ENCODE measurements around the gene KMT2E.
A peak's percentile ranks its signal among the peaks of the same experiment; 100 is the strongest.
"Not testable (repeated sequence)": the region's sequence is repeated elsewhere in the genome, so short reads cannot be mapped to it uniquely, and the experiment has no call there.

The KMT2E gene

DNA sequence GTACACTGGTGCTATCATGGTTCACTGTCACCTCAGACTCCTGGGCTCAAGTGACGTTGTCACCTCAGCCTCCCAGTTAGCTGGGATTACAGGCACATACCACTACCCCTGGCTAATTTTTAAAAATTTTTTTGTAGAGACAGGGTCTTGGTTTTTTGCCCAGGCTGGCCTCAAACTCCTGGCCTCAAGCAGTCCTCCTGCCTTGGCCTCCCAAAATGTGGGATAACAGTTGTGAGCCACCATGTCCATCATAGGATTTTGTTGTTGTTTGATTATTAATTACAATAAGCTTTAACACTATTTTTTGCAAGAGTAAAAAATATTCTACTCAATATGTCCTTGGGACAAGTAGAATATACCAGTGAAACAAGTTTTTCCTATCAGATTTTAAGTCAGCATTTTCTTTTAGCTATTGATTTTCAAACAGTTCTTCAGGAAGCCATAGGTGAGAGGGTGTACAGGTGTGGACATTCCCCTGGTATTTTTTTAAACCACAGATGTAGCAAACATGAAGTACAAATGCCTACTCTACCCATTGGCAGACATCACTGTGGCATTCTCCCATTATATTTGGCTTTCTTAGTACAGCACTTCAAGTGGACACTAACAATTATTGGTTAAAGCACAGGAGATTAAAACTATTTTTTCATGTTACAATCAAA is 18.7 kb downstream of the KMT2E start:
- no peak for DNase-seq

DNA sequence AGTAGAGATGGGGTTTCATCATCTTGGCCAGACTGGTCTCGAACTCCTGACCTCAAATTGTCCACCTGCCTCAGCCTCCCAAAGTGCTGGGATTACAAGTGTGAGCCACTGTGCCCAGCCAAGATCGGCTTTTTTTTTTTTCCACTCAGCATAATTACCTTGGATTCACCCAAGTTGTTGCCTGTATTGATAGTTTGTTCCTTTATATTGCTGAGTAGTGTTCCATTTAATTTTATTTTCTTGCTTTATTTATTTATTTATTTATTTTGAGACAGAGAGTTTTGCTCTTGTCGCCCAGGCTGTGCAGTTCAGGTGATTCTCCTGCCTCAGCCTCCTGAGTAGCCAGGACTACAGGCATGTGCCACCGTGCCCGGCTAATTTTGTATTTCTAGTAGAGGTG is 21.3 kb downstream of the KMT2E start:
- DNase-seq, result no peak

DNA sequence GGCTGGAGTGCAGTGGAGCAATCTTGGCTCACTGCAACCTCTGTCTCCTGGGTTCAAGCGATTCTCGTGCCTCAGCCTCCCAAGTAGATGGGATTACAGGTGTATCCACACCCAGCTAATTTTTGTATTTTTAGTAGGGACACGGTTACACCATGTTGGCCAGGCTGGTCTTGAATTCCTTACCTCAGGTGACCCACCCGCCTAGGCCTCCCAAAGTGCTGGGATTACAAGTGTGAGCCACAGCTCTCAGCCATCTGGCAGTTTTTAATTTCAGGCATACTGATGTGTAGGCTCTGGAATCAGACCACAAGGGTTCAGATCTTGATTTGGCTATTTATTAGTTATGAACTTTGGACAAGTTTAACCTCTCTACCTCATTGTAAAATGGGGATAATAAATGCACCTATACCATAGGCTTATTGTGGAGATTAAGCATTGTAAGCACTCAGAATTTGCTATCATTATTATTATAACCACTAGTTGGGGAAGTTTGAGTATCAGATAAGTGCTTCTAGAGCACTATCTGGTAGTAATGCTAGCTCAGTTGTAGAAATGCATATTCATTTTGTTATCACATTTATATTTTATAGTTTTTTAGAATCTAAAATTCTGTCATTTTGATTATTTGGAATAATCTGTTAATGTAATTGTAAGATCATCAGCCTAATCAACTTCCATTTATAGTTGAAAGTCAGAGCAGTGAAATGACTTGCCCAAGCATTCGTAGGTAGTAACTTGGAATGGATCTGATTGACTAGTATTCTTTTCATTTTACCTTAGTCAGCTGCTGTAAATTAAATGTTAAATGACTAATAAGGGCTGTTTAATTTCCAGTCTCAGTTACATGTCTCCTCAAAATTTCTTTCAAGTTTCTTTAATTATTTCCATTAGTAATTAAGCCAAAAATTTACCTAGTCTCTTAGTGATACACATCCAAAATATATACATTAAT is 22.5 kb downstream of the KMT2E start:
- peak; percentile 69 for DNase-seq

DNA sequence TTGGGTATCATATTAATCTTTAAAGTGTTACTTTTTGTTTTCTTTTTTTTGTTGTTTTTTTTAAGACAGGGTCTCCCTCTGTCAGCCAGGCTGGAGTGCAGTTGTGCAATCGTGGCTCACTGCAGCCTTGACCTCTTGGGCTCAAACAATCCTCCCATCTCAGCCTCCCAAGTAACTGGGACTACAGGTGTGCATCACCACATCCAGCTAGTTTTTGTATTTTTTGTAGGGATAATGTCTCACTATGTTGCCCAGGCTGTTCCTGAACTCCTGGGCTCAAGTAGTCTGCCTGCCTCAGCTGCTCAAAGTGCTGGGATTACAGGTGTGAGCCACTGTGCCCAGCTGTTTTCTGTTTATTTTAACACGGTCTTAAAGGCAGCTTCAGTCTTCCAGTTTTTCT is 23.3 kb downstream of the KMT2E start:
- DNase-seq, result no peak

DNA sequence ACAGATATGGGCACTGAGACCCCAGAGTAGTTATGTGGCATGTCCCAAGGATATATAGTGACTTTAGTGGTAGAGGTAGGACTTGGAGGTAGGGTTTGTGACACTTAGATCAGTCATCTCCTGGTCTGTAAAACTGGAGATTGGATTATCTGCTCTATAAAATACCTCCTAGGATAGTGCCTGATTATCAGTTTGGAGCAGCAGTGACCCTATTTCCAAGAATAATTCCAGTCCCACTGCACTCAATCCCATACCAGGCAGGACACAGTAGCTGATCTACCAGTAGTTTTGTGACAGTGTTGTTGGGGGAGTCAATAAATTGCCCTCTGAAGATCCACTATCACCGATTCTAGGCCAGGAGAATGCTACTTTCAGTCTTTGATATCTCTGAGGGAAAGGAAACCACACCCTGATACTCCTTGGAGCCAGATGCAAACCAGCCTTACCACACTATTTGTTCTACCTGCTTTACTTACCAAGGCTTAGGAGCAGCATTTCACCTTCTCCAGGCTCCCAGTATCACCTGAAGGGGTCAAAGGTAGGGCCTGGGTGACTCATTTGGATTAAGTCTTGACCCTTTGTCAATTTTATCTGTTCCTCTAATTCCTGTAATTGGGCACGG is 30.6 kb downstream of the KMT2E start:
- no peak for DNase-seq

DNA sequence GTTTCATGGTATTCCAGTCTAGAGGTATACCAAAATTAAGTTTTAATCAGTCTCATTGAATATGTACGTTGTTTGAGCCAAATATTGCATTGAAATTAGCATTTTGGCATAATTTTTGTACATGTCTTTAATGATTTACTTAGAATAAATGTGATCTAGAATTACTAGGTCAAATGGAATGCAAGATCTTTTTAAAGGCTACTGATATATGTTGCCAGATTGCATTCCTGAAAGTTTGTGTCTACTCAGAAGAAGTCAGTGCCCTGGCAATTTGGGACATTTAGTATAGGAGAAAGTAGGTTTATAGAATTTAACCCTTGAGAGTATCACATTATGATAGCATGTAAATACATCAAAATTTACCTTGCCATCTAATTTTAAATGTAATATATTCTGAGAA is 32.4 kb downstream of the KMT2E start:
- DNase-seq, result no peak

DNA sequence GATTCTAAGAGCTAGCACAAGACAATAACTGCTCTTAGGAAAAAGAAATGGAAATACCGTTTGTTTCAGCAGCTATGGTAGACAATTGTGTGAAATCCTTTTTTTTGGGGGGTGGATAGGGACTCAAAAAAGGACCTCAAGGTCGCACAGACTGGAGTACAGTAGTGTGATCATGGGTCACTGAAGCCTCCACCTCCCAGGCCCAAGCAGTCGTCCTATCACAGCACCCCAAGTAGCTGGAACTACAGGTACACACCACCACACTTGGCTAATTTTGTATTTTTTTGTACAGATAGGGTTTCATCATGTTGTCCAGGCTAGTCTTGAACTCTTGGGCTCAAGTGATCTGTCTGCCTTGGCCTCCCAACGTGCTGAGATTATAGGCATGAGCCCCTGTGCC is 33.9 kb downstream of the KMT2E start:
- no peak for DNase-seq

DNA sequence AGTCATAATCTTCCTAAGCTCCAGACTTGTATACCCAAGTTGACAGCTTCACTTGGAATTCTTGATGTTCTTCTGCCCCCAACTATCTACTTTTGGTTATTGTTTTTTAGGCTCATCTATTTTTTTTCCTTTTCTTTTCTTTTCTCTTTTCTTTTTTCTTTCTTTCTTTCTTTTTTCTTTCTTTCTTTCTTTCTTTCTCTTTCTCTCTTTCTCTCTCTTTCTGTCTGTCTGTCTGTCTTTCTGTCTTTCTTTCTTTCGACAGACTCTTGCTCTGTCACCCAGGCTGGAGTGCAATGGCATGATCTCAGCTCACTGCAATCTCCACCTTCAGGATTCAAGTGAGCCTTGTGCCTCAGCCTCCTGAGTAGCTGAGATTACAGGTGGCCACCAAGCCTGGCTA is 36.5 kb downstream of the KMT2E start:
- no peak for DNase-seq

DNA sequence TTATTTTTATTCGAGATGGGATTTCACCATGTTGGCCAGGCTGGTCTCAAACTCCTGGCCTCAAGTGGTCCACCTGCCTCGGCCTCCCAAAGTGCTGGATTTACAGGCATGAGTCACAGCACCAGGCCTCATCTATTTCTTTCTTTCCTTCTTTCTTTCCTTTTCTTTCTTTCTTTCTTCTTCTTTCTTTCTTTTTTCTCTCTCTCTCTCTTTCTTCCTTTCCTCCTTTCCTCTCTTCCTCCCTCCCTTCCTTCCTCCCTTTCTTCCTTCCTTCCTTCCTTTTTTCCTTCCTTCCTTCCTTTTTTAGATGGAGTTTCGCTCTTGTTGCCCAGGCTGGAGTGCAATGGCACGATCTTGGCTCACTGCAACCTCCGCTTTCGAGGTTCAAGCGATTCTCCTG is 36.9 kb downstream of the KMT2E start:
- not testable (repeated sequence) for DNase-seq

DNA sequence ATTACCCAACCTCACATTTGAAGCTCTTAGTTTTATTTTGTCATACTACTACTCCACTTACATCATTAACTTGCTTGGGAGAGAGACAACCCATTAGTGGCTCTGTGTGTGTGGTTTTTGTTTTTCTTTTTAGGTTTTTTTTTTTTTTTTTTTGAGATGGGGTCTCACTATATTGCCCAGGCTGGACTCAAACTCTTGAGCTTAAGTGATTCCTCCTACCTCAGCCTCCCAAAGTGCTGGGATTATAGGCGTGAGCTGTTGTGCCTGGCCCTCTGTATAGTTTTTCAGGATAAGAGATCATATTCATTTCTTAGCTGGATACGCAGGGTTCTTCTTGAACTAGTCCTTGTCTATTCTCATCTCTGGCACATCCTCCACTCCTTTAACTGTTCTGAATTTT is 41.1 kb downstream of the KMT2E start:
- DNase-seq, result no peak

DNA sequence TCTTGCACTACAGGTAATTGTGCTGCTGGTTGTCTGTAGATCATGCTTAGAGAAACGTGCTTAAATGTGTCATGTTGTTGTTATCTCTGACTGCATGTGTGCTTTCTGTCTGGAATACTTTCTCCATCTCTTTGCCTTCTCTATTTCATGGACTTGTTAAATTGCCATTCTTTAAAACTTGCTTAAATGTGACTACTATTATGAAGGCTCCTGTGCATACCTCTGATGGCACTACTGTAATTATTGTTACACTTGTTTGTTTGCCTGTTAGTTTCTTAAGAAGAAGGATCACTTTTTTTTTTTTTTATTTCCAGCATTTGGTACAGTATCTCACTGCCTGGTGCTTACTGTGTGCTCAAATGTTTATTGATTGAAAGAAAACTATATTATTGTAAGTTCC is 41.6 kb downstream of the KMT2E start:
- DNase-seq, result no peak

DNA sequence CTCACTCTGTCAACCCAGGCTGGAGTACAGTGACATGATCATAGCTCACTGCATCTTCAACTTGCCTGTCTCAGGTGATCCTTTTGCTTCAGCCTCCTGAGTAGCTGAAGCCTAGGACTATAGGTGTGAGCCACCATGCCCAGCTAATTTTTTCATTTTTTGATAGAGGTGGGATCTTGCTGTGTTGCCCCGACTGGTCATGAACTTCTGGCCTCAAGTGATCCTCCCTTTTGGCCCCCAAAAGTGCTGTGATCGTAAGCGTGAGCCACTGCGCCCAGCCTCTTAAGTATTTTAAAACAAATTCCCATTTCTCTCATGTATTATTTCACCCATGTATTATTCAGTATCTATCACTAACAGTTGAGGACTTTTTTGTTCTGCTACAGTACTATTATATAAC is 43.5 kb downstream of the KMT2E start:
- no peak for DNase-seq

DNA sequence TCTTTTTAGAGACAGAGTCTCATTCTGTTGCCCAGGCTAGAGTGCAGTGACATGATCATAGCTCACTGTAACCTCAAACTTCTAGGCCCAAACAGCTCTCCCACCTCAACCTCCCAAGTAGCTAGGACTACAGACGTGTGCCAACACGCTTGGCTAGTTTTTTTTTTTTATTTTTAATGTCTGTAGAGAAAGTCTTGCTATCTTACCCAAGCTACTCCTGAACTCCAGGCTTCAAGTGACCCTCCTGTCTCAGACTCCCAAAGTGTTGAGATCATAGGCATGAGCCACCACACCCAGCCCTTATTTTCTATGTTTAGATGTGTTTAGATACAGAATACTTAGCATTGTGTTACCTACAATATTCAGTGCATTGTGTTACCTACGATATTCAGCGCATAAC is 46.4 kb downstream of the KMT2E start:
- no peak for DNase-seq

DNA sequence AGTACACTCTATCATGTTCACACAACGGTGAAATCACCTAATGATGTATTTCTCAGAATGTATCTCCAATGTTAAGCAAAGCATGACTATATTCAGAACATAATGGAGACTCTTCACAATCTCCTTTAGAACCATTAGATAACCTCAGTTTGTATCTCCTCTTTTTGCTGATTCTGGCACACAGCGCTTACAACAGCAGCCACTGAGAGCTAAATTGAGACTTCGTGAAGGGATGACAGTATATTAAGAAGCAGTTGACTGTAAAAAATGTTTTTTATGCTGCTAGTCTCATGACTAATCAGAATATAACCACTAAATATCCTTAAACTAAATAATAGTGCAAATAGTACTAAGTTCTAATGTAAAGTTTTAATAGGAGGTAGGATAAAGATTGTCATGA is 46.9 kb downstream of the KMT2E start:
- no peak for DNase-seq

DNA sequence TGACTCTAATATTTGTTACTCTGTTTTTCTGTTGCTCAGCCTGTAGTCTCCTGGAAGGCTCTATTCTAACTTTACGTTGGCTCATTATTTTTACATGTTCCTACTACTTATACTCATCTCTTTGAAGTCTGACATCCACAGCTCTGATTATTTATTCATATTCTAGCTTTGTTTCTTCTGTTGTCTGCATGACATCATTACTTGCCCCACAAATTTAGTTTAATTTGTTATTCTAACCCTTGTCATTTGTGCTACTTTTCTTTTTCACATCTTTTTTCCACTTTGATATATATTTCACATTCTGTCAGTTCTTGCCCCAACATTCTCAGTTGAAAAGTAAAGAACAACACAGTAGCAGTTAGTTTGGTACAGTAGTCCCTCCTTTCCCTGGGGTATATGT is 51.1 kb downstream of the KMT2E start:
- DNase-seq, result no peak

DNA sequence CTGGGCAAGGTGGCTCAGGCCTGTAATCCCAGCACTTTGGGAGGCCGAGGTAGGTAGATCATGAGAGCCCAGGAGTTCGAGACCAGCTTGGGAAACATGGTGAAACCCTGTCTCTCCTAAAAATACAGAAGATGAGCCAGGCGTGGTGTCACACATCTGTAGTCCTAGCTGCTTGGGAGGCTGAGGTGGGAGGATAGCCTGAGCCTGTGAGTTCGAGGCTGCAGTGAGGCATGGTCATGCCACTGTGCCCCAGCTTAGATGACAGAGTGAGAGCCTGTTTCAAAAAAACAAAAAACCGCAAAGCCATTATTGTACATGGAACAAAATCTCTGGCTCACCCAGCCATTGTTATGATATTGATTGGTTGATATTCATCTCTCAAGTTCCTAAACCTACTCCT is 53.7 kb downstream of the KMT2E start:
- no peak for DNase-seq

DNA sequence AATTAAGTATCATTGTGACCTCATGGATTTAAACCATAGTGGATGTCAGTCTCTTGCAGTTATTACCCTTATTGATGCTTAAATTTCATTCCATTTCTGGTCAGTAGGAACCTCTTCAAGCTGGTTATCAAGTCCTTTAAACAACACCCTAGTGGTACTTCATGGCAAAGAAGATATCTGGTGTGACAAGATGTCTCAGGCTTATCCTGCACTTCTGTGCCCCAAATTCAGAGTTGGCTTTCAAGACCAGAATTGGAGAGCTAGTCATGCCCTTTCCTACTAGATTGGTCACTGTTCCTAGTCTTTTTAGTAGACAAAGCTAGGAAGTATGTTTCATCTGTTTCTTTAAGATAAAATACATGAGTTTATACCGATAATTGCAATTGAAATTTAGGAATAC is 54.9 kb downstream of the KMT2E start:
- DNase-seq, result no peak

DNA sequence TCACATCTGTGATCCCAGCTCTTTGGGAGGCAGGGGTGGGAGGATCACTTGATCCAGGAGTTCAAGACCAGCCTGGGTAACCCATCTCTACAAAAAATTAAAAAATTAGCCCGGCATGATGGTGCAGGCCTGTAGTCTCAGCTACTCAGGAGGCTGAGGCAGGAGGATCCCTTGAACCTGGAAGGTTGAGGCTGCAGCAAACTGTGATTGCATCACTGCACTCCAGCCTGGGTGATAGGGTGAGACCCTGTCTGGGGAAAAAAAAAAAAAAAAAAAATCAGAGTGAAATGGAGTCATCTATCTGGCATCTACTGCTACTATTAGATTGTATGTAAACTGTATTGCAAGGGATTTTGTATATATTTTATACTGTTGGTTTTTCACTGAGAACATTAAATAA is 59.1 kb downstream of the KMT2E start:
- DNase-seq, result no peak

DNA sequence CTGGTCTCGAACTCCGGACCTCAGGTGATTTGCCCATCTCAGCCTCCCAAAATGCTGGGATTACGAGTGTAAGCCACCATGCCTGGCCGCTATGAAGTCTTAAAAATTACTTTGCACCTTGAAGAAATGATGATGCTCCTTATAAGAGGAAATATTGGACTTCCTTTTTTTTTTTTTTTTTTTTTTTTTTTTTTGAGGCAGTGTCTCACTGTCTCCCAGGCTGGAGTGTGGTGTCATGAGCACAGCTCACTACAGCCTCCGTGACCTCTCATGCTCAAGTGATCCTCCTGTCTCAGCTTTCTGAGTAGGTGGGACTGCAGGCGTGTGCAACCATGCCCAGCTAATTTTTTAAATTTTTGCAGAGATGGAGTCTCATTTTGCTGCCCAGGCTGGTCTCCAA is 65.3 kb downstream of the KMT2E start:
- no peak for DNase-seq

DNA sequence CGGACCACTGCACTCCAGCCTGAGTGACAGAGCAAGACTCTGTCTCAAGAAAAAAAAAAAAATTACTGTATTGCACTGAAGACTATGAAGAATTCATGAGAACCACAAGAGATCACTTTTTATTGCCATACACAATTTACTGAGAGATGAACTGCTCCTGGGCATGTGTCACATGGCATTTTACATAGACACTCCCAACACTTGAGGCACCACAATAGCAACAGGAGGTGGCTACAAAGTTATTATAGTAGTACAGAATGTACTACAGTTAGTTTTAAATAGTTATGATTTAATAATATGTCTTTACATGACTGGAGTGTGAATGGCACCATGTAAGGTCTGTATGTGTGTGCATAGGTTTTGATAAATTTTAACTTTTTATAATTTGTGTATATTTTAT is 70.6 kb downstream of the KMT2E start:
- DNase-seq, result no peak

DNA sequence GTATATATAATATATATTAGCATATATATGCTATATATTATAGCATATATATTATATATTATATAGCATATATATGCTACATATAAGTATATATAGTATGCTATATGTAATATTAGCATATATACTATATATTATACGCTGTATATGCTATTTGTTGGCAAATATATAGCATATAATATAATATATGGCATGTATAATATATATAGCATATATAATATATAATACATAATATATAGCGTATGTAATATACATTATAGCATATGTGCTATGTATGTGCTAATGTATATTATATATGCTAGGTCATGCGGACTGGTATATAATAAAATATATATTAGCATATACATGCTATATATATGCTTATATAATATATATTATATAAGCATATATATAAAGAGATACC is 72.8 kb downstream of the KMT2E start:
- DNase-seq, result no peak

DNA sequence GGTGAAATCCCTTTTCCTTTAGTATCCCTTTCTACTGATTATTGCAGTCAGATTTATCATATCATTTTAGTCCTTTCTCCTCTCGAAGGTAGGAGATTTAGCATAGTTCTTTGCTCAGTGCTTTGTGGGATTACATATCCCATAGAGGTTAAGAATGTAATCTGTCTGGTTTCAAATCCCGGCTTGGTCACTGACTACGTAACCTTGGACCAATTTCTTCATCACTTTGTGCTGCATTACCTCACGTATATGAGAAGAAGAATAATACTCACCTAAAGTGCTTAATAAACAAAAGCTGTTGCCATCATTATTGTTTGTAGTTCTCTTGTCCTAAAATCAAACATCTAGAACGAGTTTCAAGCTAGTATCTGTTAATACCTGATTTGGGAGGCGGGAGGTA is 74.0 kb downstream of the KMT2E start:
- DNase-seq, result no peak

DNA sequence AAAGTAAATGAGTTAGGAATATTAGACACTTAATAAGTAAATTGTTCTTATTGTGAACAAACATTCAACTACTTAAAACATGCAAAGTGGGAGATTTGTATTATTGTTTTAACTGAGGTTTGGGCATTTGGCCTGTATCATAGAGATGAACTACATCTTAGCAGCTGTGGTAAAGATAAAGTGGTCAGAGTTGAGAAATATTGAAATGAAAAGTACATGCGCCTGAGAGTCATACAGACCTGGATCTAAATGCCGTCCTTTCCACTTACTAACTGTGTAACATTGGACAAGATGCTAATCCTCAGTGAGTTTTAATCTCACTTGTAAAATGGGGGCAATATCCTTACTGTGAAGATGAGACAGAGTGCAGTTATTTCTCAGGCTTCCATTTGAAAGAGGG is 74.5 kb downstream of the KMT2E start:
- no peak for DNase-seq

DNA sequence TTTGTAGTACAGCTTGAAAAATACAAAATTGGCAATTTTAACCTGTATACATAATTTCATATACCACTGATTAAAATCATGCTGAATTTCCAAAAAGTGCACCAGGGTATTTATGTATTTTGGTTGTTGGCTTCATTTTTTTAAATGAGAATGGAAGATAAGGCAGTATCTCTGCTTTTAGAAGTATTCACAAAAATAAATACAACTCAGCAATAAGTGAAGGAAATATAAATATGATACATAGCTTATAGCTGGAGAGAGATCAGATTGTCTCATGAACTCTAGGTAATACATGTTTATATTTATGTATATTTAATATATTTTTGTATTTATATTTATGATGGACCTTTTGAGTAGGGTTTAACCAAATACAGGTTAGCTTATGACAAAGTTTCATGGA is 81.0 kb downstream of the KMT2E start:
- DNase-seq, result no peak

Data from NCI-H524 treated with DMSO at 0.1 percent for 48 hours (cell line).